Spleen (tissue), 7 donors: ENCODE data around the gene MPP4.

Experiments
- POLR2A ChIP-seq, 3 donors: fragments of 450-650 bp; IDR thresholded peaks; one replicate each; pipeline ENCODE4 v1.5.1; 2017; ENCODE audit warnings: antibody characterized with exemption in 3 of 3, mild to moderate bottlenecking in 1 of 3
- POLR2AphosphoS5 ChIP-seq, 3 donors: sonication (generic); formaldehyde crosslinking; IDR thresholded peaks; one replicate each; pipeline ENCODE4 v1.5.1; 2017; ENCODE audit warnings: antibody characterized with exemption in 3 of 3
- TF ChIP-seq, protein P1 (sequence below), 11 experiments: fragments of 200-600 bp in 7 of 11; fragments of 450-650 bp in 4 of 11; sonication (generic) in 4 of 11; IDR thresholded peaks in 8 of 11; conservative IDR thresholded peaks in 3 of 11; 1 replicate in 7 of 11; 2 replicates in 4 of 11; pipeline versions ENCODE4 v1.4.0 to v1.8.0; 2016 to 2021; ENCODE audit warnings: antibody characterized with exemption in 11 of 11, inconsistent platforms in 4 of 11, mild to moderate bottlenecking in 1 of 11
- donor health status: DM: no; HTN: no; CAD: no; lungs with moderate emphysema.
- donor health status: DM: no; HTN: no; CAD: no.
- donor health status: DM: no; HTN: no; CAD: no.

DNA sequence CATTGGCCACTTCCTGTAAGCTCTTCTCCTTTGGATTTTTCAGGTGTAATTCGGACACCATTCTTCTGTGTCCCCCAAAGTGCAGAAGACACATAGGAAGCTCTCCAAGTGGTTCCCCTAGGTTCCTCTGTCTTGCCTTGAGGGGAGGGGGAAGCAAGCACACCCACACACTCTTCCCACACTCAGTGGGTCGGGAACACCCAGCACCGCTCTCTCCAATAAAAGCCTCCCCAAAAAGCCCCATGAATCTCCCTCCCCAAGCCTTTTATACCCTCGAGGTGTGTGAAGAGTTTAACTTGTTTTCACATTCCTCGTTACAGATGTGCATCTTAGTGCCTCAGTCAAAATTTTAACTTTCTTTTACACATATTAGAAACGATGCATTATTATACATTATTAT lies 45.2 kb downstream of the MPP4 start:
- TF ChIP-seq, protein P1, sequence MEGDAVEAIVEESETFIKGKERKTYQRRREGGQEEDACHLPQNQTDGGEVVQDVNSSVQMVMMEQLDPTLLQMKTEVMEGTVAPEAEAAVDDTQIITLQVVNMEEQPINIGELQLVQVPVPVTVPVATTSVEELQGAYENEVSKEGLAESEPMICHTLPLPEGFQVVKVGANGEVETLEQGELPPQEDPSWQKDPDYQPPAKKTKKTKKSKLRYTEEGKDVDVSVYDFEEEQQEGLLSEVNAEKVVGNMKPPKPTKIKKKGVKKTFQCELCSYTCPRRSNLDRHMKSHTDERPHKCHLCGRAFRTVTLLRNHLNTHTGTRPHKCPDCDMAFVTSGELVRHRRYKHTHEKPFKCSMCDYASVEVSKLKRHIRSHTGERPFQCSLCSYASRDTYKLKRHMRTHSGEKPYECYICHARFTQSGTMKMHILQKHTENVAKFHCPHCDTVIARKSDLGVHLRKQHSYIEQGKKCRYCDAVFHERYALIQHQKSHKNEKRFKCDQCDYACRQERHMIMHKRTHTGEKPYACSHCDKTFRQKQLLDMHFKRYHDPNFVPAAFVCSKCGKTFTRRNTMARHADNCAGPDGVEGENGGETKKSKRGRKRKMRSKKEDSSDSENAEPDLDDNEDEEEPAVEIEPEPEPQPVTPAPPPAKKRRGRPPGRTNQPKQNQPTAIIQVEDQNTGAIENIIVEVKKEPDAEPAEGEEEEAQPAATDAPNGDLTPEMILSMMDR (IDR thresholded peaks at IDR 0.05 in 8 of 11, conservative IDR thresholded peaks at IDR 0.05 in 3 of 11) = no peak
- no peak for TF ChIP-seq POLR2AphosphoS5 (IDR thresholded peaks at IDR 0.05)
- TF ChIP-seq POLR2A (IDR thresholded peaks at IDR 0.05) = no peak
